ENCODE results near the gene LRIT2.

Gene LRIT2

GRCh38 chr10:84241185-84241790, 15.9 kb upstream of the LRIT2 start, which contains the start of gene LRIT1:
LRIT1 (minus strand) TSS chr10:84241546; CDS start chr10:84241439, 107 bp downstream.
- DNase-seq: no peak

- no peak for DNase-seq
These were observed 13.6 kb upstream of the LRIT2 start for GRCh38 chr10:84238909-84239308.

GRCh38 chr10:84237199-84238051, 12.1 kb upstream of the LRIT2 start:
- DNase-seq: no peak

- DNase-seq: no peak
These were observed 11.5 kb upstream of the LRIT2 start for GRCh38 chr10:84236807-84237198.

- no peak for DNase-seq
These were observed 9.8 kb upstream of the LRIT2 start for GRCh38 chr10:84235096-84235495.

GRCh38 chr10:84234479-84234878, 9.1 kb upstream of the LRIT2 start:
- no peak for DNase-seq

GRCh38 chr10:84233940-84234339, 8.6 kb upstream of the LRIT2 start:
- DNase-seq: no peak

GRCh38 chr10:84232376-84232775, 7.0 kb upstream of the LRIT2 start:
- DNase-seq: no peak

- no peak for DNase-seq
These were observed 5.0 kb upstream of the LRIT2 start for GRCh38 chr10:84230359-84230758.

GRCh38 chr10:84227810-84228209, 2.5 kb upstream of the LRIT2 start:
- DNase-seq: no peak

- DNase-seq: no peak
These were observed 1.3 kb upstream of the LRIT2 start for GRCh38 chr10:84226616-84227015.

GRCh38 chr10:84224411-84225028, 824 bp downstream of the LRIT2 start:
- no peak for DNase-seq

GRCh38 chr10:84221916-84222315, 3.4 kb downstream of the LRIT2 start:
- no peak for DNase-seq

- no peak for DNase-seq
These were observed 7.6 kb downstream of the LRIT2 start for GRCh38 chr10:84217746-84218145.

- no peak for DNase-seq
These were observed 8.5 kb downstream of the LRIT2 start for GRCh38 chr10:84216834-84217233.

- no peak for DNase-seq
These were observed 10.6 kb downstream of the LRIT2 start for GRCh38 chr10:84214612-84215235.

GRCh38 chr10:84214046-84214572, 11.2 kb downstream of the LRIT2 start:
- no peak for DNase-seq

- no peak for DNase-seq
These were observed 12.3 kb downstream of the LRIT2 start for GRCh38 chr10:84213076-84213475.

GRCh38 chr10:84212014-84212413, 13.3 kb downstream of the LRIT2 start:
- DNase-seq: no peak

GRCh38 chr10:84211566-84211965, 13.8 kb downstream of the LRIT2 start:
- DNase-seq: no peak

GRCh38 chr10:84208023-84208422, 17.3 kb downstream of the LRIT2 start:
- DNase-seq: no peak

- no peak for DNase-seq
These were observed 19.4 kb downstream of the LRIT2 start for GRCh38 chr10:84205853-84206525.
